Renal cortical epithelial cell (primary cell): Measurements from ENCODE around the gene EFHD2. TPM values are rescaled to one million over a fixed set of nuclear protein-coding genes. Genes with fewer than 3 reads are reported as not detected.
"Not testable (repeated sequence)": the region's sequence is repeated elsewhere in the genome, so short reads cannot be mapped to it uniquely, and the experiment has no call there.

Experiments used
- DNase-seq: peaks from one replicate; pipeline ENCODE4 v3.0.0-alpha.2; 2011; ENCODE audit warnings: low read depth
- total RNA-seq: library from RNA; depleted of rRNA; stranded (reverse); fragments of >200 nt; gene quantifications from 2 replicates; pipeline ENCODE4 v1.2.3, GENCODE V29; 2014

Gene EFHD2
- total RNA-seq, 1 donor from 2014 or later: 27.8 TPM

DNA sequence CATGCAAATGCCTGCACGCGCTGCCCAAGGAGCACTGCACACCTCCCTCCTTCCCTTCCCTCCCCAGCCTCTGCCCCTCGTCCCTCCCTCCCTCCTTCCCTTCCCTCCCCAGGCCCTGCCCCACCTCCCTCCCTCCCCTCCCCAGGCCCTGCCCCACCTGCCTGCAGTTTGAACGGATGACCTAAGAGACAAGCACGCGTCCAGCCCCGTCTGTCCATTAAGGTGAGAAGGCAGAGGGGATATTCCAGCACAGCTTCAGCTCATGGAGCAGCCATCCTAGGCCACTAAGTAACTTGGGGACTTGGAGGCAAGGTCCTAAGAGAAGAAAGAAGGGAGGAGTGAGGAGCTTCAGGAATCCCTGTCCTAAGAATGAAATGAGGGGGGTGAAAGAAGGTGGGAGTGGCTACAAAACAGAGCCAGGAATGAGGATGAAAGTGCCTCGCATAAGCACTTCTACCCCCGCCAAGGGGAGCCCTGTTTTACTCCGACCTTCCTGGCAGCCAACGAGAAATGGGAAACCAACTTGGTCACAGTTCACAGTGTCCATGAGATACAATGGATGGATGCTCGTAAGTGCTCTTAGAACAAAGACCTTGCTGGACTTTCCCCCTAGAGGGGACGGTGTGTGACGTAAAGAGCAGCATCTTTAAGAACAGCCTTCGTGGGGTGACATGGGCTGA lies 21.3 kb upstream of the EFHD2 start:
- no peak for DNase-seq

DNA sequence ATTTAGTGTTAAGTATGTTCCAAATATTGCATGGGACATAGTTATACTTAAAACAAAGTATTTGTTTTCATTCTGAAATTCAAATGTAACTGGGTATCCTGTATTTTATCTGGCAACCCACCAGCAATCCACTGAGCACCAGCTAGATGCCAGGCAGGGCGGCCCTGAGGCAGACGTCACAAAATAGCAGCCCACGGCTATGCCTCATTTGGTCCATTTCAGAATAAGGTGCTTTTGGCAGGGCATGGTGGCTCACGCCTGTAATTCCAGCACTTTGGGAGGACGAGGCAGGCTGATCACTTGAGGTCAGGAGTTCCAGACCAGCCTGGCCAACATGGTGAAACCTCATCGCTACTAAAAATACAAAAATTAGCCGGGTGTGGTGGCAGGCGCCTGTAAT lies 19.9 kb upstream of the EFHD2 start:
- not testable (repeated sequence) for DNase-seq

DNA sequence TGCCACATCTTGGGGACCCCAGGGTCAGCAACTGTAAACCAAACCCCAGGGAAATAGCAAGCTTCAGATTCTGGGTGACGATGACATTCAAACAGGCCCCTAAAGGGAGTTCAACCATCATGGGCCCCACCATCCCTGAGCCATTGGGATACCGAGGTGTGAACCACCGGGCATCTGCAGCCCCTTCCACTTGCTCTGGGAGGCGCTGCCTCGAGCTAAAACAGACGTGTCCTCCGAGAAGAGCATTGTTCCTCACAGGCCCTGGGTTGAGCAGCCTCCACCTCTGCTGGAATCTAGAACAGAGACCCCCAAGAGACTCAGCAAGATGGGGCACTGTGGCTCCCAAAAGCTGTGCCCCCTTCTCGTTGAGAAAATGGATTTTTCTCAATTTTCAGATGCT lies 19.0 kb upstream of the EFHD2 start:
- no peak for DNase-seq

DNA sequence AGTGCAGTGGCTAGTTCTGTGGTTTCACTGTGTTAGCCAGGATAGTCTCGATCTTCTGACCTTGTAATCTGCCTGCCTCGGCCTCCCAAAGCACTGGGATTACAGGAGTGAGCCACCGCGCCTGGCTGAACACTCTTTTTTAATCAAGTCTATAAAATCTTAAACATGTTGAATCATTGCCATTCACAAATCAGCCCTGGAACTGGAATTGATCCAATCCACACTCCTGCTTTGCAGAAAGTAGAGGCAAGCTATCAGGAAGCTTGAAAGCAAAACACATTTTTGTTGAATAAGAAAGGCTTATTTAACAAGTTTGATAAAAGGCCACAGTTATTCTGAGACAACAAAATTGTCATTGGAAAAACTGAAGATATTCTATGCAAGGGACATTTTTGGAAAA lies 18.3 kb upstream of the EFHD2 start:
- DNase-seq: peak; percentile 16

DNA sequence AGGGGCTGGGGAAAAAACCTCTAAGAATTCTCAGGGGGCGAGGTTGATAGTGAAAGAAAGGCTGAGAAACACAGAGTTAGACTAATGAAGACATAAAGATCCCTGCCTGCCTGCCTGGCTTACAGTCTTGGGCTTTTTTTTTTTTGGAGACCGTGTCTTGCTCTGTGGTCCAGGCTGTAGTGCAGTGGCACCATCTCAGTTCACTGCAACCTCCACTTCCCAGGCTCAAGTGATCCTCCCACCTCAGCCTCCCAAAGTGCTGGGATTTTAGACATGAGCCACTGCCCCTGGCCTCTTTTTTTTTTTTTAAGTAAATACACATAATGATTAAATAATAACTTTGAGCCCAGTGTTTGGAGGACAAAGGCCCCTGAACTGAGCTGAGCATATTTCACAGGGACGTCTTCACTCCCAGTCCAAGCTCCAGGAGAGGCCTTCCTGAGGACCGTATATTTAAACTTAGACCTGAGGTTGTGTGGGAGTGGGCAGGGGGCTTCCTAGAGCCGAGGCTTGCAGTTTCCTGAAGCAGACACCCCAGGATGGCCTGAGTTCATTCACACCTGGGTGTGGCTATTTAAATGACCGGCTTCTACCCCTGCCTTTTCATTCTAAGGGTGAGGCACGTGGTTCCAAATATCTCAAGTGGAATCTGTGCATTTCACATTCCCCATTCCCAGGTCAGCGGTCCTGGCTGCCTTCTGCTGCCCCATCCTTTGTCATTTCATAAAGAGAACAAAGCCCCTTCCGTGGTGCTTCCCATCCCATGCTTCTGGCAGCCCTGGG lies 16.0 kb upstream of the EFHD2 start:
- no peak for DNase-seq

DNA sequence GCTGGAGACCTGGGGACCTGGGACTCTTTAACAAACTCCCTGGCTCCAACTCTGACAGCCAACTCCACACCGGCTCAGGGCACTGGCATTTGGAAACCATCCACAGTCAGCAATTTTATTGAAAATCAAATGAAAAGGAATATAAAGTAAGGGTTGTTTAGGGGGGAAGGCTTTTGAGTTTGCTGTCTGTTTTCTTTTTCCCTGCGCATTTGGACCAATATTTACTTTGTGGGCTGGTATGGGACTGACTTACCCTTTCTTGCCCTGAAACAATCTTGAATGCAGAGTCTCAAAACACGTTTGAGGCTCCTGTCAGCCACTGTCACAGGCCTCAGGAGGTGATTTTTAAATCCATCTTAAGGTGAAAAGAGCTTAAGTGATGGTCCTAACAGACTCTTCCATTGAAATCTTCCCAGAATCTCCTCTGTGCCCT lies 15.4 kb upstream of the EFHD2 start:
- no peak for DNase-seq

DNA sequence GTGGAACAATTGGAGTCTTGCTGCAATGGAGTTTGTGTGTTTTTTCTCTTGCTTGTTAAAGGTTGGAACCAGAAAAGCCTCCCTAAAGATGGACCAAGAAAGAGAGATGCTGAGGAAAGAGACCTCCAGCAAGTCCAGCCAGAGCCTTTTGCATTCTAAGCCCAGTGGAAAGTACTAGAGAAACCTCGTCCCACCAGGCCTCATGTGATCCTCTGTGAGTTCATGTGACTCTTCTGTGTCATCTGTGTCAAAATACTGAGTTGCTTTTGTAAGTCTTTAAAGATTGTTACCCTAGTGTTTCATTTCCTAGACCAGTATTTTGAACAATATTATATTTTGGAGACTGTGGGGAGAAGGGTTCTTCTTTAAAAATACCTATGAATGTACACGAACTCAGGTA lies 12.5 kb upstream of the EFHD2 start:
- no peak for DNase-seq

DNA sequence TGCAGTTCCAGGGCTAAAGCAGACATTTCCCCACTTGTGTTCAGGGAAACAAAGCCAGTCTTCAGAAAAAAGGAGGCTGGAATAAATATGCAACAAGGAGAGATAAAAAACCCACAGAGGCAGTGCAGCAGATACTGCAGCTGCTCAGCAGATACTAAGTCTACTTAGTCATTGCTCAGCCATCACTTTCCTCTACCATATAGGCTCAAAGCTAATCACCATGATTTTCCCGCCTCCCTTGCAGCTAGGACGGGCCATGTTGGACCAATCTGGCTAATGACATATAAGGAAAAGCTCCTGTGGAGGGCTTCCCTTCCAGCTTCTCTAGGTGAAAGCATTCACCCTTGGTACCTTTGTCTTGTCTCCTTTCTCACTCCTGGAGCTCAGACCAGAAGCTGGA lies 10.0 kb upstream of the EFHD2 start:
- DNase-seq: no peak

DNA sequence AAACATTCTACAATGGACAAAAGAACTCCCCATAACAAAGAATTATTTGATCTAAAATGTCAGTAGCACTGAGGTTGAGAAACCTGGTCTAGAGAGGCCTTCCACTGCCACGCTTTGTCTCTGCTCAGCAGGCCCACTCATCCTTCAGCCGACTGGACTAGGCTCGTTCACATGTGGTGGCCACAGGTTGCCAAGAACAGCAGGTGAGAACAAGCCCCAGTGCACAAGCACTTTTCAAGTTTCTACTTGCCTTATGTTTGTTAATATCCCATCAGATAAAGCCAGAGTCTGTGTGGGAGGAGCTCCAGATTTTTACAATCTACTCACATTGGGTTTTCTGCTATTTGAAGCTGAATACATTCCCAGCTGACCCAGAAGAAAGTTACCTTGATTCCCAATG lies 9.1 kb upstream of the EFHD2 start:
- DNase-seq: no peak

DNA sequence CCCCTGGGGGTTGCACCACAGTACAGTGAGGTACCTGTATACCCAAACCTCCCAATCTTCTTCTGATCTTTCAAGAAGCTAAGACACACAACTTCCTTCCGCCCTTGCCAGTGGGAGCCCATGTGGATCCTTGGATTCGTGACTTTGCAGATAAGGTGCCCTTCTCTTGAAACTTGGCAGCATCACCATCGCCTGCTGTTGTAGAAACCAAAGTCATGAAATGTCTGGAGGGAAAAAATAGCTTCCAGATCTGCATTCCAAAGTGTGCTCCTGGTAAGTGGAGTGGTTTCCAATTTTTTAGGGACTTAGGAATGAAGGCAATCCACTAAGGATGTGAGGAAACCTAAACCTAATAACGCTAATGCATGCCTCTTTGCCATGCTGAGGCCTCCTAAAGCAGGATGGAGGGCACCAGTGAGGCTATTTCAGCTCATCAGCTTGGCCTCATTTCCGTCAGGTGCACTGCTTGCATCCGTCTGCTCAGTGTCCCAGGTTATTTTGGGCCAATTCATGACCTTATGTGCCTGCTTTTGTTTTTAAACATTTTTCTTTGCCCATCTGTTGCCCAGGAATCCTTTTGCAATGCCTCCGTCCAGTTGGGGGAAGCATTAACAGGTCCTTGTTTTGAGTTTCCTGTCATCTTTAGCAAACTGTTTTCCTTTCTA lies 8.2 kb upstream of the EFHD2 start:
- no peak for DNase-seq

DNA sequence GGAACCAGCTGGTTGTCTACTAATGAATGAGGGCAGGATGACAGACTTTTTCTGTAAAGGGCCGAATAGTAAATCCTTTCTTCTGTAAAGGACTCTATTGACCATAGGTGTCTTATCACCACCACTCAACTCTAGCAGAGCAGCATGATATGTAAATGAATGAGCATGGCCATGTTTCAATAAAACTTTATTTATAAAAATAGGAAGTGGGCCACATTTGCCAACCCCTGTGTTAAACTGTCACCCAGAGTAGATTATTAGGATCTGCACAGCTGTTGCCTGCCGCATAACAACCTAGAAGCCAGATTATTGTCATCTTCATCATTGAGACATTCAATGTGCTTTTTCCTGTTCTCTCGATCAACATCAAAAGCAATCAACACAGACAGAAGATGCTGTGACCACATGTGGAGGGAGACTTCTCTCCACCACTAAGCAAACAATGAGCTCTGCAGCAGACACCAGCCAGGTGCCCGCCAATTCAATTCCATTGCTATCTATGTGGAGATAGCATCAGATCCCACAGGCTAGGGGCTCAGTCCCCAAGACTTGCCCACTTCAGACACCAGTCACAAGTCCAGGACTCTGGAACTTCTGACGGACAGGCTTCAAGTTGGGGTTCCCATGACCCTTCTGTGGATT lies 6.8 kb upstream of the EFHD2 start:
- no peak for DNase-seq

DNA sequence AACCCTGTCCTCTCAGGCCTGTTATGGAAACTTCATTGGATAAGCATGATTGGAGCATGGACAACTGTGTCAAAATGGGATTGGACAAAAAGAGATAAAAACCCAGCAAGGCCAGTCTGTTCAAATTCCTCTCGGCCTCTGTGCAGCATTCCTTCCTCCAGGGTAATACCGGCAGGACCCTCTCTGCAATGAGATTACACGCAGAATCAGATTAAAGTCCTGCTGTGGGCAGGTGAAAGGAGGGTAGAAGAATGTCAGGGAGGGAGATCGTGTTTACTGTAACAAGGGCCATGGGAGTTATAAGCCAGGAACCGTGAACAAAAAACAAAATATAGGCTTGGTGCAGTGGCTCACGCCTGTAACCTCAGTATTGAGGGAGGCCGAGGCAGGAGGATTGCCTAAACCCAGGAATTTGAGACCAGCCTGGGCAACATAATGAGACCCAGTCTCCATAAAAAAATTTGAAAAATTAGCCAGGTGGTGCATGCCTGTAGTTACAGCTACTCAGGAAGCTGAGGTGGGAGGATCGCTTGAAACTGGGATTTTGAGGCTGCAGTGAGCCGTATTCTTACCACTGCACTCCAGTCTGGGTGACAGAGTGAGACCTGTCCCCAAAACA lies 5.6 kb upstream of the EFHD2 start:
- no peak for DNase-seq

DNA sequence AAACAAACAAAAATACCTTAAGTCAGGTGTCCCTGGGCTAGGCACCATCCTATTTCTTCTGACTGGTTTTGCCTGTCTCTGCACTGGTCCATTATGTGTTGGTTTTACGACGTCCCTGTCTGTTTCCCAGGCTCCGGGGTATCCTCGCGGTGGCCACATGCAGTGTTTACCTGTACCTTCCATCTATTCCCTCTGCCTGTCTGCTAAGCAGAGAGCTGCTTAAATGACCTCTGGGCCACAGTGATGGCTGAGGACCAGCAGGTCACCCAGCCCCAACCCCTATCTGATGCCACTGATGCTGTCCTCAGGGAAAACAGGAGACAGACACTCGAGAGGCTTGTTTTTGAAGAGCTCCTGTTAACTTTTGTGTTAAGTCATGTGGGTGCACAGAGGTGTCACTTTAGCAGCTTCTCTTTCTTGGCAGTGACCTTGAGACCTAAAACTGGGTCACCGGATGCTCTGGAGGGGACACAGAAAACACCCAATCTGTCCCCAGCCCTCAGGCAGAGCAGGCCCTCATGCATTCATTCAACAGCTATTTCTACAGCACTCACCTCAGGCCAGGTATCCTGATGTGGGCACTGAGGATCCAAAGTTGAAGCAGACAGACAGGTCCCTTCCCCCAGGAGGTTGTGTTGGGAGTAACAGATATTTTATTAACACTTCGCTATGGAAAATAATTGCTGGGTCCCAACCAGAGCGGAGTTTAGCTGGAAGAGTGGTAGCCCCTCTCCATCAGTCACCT lies 4.4 kb upstream of the EFHD2 start:
- no peak for DNase-seq

DNA sequence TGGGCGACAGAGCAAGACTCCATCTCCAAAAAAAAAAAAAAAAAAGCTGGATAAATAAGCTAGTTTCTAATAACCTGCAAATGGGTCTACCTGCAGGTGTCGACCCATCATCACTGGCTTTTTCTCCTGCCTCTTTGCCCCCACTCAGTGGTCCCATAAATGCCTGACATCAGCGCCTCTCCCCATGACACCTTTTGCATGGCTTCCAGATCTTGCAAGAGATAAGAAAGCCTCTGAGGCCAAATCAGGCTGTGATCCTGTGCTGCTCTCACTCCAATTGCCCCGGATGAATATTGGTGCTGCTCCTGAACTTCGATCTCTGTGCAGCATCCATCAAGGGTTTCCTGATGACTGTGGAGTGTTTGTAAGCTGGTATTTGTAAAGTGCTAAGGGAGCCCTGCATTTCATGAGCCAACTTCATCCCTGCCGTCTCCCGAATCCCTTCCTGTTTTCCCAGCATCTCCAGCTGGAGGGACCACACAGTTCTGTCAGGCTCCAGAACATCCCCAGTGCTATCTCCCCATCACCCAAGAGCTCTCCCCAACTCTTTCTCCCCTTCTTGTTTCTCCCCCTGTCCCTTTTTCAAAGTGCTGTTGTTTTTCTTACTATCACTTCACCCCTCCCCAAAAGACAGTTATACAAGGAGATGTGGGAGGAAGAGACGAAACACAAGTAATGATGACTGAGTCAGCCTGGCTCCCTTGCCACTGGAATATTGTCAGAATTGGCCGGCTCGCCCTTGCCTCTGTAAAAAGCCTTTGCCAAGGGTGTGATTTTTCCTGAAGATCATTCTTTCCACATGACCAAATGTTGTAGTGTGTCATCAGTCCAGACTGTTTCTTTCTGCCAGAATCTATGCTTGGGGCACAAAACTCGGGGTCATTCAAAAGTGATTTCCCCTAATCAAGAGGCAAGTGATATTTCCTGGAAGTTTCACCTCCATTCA lies 2.8 kb upstream of the EFHD2 start:
- DNase-seq: peak; percentile 63

DNA sequence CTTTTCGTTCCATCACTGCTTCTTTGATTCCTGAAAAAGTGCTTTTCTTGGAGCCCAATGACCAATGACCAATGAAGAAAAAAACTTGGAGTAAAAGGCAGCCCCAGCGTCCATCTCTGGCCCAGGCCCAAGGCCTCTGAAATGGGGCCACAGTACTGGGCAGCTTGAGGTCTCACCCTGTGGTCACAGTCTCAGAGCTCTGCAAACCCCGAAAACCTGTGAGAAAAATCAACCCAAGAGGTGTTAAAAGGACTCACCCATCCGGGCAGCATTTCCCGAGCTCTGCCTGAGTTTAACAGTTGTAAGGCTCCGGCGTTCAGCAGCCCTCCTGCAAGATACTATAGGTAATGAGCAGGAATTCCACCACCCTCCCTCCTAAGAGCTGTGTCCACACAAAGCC lies 2.1 kb upstream of the EFHD2 start:
- no peak for DNase-seq

DNA sequence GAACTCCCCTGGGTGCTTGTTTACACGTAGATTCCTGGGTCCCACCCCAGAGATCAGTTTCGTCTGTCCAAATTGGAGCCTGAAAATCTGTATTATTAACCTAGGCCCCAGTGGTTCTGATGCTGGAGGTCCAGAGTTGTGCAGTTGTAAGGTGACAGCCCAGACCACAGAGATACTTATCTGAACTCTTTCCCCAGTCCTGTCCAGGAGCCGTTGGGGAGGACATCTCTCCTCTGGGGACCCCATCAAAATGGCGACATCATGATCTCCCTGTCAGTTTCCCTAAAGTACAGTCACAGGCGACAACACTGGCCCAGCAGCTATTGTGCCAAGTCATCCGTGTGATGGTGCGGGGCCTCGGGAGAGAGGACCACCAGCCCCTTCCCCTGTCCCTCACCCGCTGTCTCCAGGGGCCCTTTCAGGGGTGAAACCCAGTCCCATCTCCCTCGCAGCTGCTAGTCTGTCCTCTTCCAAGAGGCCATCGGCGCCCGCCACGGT lies 749 bp upstream of the EFHD2 start:
- no peak for DNase-seq

DNA sequence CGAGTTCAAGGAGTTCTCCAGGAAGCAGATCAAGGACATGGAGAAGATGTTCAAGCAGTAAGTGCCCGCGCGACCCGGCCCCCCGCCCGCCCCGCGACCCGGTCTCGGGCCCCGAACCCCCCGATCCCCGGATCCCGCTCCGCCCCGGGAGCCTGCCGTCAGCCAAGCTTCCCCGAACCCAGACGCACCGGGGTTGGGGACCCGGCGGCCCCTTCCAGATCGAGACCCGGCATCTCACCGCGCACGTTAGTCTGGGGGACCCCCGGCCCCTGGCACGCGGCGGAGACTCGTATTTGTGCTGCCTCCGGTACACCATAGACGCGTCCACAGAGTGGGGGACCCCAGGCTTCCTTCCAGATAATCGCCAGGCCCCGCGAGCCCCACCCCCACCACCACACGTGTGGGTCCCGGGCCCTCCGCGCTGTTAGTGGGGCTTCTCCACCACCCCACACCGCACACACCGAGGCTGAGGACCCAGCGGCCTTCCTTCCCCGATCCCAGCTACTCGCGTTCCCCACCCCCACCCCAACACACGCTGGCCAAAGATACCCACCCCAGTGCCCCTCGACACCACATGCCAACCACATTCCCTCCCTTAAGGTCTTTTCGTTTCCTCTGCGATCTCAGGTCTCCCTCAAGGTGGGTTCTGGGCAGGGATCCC lies 665 bp downstream of the EFHD2 start:
- no peak for DNase-seq

DNA sequence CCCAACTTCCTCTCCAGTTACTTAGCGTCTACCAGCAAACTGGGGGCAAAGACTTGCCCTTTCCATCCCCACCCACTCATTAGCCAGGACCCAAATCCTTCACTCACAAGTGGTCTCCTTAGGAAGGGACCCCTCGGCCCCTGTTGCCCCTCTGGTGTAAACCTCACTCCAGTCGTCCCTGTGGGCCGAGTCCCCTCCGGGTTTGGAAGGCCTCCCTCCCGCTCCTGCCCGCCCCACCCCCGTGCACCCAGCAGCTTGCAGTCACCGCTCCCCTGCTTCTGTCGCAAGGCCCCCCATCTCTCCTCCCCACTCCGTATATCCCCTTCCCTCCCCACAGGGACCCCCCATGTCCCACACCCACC lies 1.2 kb downstream of the EFHD2 start:
- DNase-seq: no peak

DNA sequence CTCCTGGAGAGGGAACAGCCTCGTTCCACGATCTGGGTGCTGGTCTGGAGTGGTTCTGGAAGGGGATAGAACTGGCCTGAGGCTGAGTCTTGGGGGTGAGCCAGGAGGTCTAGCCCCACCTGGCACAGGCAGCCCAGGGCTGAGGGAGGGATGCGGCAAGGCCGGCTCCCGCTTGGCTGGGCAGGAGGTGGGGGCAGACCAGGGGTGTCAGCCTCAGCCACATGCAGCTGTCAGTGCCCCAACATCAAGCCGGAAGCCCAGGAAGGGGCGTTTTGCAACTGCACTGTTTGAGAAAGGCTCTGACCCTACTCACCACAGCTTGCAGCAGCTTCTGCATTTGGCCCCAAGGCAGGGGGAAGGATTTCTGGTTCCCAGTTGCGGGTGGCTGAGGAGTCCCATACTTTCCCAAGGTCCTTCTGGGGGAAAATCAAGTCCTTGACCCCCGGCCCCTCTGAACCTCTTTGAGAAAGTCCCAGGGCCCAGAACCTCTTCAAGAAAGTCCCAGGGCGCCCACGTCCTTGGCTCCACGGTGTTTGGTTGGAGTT lies 2.0 kb downstream of the EFHD2 start:
- DNase-seq: no peak
